Measurements from ENCODE around the gene SLC23A3.

Gene SLC23A3

DNA sequence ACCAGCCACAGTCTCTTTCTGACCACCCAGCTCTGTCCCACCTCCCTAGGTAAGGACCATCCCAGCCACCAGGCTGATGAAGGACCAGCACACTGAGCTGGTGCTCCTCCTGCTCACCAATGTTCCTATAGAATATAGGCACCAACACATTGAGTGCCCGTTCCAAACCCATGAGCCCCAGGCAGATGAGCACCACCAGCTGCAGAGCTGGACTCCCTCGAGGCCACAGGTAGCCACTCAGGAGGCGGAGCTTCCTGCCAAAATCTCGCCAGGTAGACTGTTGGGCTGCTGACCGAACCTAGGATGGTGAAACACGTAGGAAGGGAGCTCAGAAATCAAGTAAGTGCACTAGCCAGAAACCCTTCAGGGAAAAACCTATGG, 46.7 kb upstream of the SLC23A3 start:
- DNase-seq, result no peak
- TF ChIP-seq, protein P1, sequence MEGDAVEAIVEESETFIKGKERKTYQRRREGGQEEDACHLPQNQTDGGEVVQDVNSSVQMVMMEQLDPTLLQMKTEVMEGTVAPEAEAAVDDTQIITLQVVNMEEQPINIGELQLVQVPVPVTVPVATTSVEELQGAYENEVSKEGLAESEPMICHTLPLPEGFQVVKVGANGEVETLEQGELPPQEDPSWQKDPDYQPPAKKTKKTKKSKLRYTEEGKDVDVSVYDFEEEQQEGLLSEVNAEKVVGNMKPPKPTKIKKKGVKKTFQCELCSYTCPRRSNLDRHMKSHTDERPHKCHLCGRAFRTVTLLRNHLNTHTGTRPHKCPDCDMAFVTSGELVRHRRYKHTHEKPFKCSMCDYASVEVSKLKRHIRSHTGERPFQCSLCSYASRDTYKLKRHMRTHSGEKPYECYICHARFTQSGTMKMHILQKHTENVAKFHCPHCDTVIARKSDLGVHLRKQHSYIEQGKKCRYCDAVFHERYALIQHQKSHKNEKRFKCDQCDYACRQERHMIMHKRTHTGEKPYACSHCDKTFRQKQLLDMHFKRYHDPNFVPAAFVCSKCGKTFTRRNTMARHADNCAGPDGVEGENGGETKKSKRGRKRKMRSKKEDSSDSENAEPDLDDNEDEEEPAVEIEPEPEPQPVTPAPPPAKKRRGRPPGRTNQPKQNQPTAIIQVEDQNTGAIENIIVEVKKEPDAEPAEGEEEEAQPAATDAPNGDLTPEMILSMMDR (IDR thresholded peaks at IDR 0.05; ENCODE audit: borderline replicate concordance, extremely low read depth, low read length, poor library complexity, severe bottlenecking), result no peak
- no peak for TF ChIP-seq EZH2 (IDR thresholded peaks at IDR 0.05; ENCODE audit: borderline replicate concordance, low read depth, low read length, severe bottlenecking)
- H3K4me1 ChIP-seq (ENCODE audit: insufficient read depth, low read length), result peaks cover 12% of the 10 kb centered on the region
- H3K36me3 ChIP-seq (ENCODE audit: insufficient read depth, low read length), result peaks cover 52% of the 10 kb centered on the region
- H3K4me2 ChIP-seq (ENCODE audit: insufficient read depth, low read length), result no peak overlapping the region
- H3K27ac ChIP-seq (ENCODE audit: low read length), result no peak overlapping the region
- H3K9me3 ChIP-seq (ENCODE audit: insufficient read depth, low read length, severe bottlenecking), result no peaks in the 10 kb centered on the region
- H3K9ac ChIP-seq (ENCODE audit: low read depth, low read length), result no peak overlapping the region
- H2AFZ ChIP-seq (ENCODE audit: low read depth, low read length), result no peak overlapping the region
- no peaks in the 10 kb centered on the region for H3K27me3 ChIP-seq (ENCODE audit: insufficient read depth, low read length, poor library complexity)
- no peaks in the 10 kb centered on the region for H3K79me2 ChIP-seq (ENCODE audit: insufficient read depth, low read length)
- no peak overlapping the region for H3K4me3 ChIP-seq (ENCODE audit: low read depth in 1 of 2, low read length in 2 of 2)
- no peaks in the 10 kb centered on the region; the same call in 1 of the 2 replicates for H4K20me1 ChIP-seq (ENCODE audit: insufficient read depth, low read length)
- no peak for ATAC-seq (ENCODE audit: insufficient read depth, low read depth)

DNA sequence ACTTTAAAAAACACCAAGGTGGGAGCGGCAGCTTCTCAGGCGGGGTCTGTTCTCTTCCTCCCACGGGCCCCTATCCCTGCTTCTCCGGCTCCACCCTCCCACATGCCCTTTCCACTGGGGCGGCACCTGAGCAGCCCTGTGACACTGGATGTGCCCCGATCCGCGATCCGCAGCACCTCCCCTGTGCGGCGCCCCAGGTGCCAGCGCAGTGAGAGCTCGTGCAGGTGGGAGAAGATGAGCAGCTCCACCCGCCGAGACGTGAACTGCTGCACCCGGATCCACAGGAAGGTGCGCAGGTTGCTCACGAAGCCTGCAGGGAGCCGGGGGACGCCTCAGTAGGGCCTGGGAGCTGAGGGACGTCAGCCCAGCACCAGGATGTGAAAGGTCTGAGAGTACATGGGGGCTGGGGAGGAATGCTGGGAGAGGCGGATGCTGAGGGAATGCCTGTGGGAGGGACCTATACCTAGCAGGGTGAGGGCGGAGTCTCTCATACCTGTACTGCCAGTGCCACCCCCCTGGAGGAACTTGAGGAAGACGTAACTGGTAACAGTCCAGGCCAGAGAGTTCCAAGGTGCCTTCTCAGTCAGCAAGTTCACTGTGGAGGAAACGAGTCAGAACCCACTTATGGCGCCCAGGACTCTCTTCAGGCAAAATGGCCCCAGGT, 46.2 kb upstream of the SLC23A3 start:
- TF ChIP-seq EZH2 (IDR thresholded peaks at IDR 0.05; ENCODE audit: borderline replicate concordance, low read depth, low read length, severe bottlenecking), result no peak
- TF ChIP-seq, protein P1 (IDR thresholded peaks at IDR 0.05; ENCODE audit: borderline replicate concordance, extremely low read depth, low read length, poor library complexity, severe bottlenecking), result no peak

DNA sequence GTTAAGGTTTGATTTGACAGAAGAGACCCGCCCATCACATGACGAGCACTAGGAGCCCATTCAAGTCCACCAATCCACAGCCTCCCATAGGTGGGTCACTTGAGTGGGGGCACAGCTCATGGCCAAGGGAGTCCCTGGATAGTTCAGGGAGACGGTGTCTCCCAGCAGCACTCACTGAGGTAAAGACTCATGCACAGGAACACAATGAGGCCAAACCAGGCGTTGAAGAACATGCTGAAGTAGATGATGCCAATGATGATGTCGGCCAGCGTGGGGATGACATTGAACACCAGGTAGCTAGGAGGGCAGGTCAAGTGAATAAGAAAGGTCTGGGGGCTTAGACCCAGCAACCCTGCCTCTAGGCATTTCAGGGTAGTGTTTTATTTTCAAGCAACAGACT, 45.0 kb upstream of the SLC23A3 start:
- ATAC-seq (ENCODE audit: insufficient read depth, low read depth) (no peak), DNase-seq (no peak)
- Histone ChIP-seq H3K36me3 (ENCODE audit: insufficient read depth, low read length) (peaks cover 47% of the 10 kb centered on the region), H3K4me1 (ENCODE audit: insufficient read depth, low read length) (peaks cover 12% of the 10 kb centered on the region), H3K27ac (ENCODE audit: low read length) (no peak overlapping the region), H2AFZ (ENCODE audit: low read depth, low read length) (no peak overlapping the region), H3K9ac (ENCODE audit: low read depth, low read length) (no peak overlapping the region), H3K27me3 (ENCODE audit: insufficient read depth, low read length, poor library complexity) (no peaks in the 10 kb centered on the region), H3K4me2 (ENCODE audit: insufficient read depth, low read length) (no peak overlapping the region), H3K4me3 (ENCODE audit: low read depth in 1 of 2, low read length in 2 of 2) (no peak overlapping the region), H3K9me3 (ENCODE audit: insufficient read depth, low read length, severe bottlenecking) (no peaks in the 10 kb centered on the region), H3K79me2 (ENCODE audit: insufficient read depth, low read length) (no peaks in the 10 kb centered on the region), H4K20me1 (ENCODE audit: insufficient read depth, low read length) (no peaks in the 10 kb centered on the region; the same call in 1 of the 2 replicates)
- no peak for TF ChIP-seq EZH2 (IDR thresholded peaks at IDR 0.05; ENCODE audit: borderline replicate concordance, low read depth, low read length, severe bottlenecking)
- TF ChIP-seq, protein P1 (IDR thresholded peaks at IDR 0.05; ENCODE audit: borderline replicate concordance, extremely low read depth, low read length, poor library complexity, severe bottlenecking), result no peak

More for the DNA sequence above, 46.2 kb upstream of the SLC23A3 start:
- DNase-seq, result no peak
- H3K4me1 ChIP-seq (ENCODE audit: insufficient read depth, low read length), result peaks cover 12% of the 10 kb centered on the region
- H3K79me2 ChIP-seq (ENCODE audit: insufficient read depth, low read length), result no peaks in the 10 kb centered on the region
- peaks cover 47% of the 10 kb centered on the region for H3K36me3 ChIP-seq (ENCODE audit: insufficient read depth, low read length)
- H3K4me2 ChIP-seq (ENCODE audit: insufficient read depth, low read length), result no peak overlapping the region
- no peak overlapping the region for H3K4me3 ChIP-seq (ENCODE audit: low read depth in 1 of 2, low read length in 2 of 2)
- H3K27ac ChIP-seq (ENCODE audit: low read length), result no peak overlapping the region
- H3K27me3 ChIP-seq (ENCODE audit: insufficient read depth, low read length, poor library complexity), result no peaks in the 10 kb centered on the region
- H3K9ac ChIP-seq (ENCODE audit: low read depth, low read length), result no peak overlapping the region
- no peaks in the 10 kb centered on the region for H3K9me3 ChIP-seq (ENCODE audit: insufficient read depth, low read length, severe bottlenecking)
- no peak overlapping the region for H2AFZ ChIP-seq (ENCODE audit: low read depth, low read length)
- no peak for ATAC-seq (ENCODE audit: insufficient read depth, low read depth)
- H4K20me1 ChIP-seq (ENCODE audit: insufficient read depth, low read length), result no peaks in the 10 kb centered on the region; the same call in 1 of the 2 replicates
